Left renal cortex interstitium (tissue), 4 donors: ENCODE results near the gene MDN1. TPM values are rescaled to one million over a fixed set of nuclear protein-coding genes. Genes with fewer than 3 reads are reported as not detected.

Experiments used
- DNase-seq, 4 donors: peaks; one replicate each; pipeline ENCODE4 v3.0.0-alpha.2; 2013; ENCODE audit warnings: low read depth in 4 of 4, low spot score in 2 of 4, missing footprints in 1 of 4
- polyA plus RNA-seq, 4 donors: library from polyadenylated mRNA; unstranded; fragments of 120-200 nt; gene quantifications; one replicate each; pipeline ENCODE4 v1.2.1, GENCODE V29; 2013; ENCODE audit not compliant: insufficient read length in 4 of 4

MDN1 gene
- polyA plus RNA-seq, 4 donors = 29.8 to 49.8 (median 38.9) TPM

- DNase-seq = no peak
These were observed 207.9 kb downstream of the MDN1 start for GRCh38 chr6:89611666-89612065.

GRCh38 chr6:89610149-89610642 lies 209.4 kb downstream of the MDN1 start:
- DNase-seq = no peak

GRCh38 chr6:89605861-89606260 lies 213.7 kb downstream of the MDN1 start:
- DNase-seq = no peak

GRCh38 chr6:89604653-89605052 lies 214.9 kb downstream of the MDN1 start:
- no peak for DNase-seq

GRCh38 chr6:89602166-89602565 lies 217.4 kb downstream of the MDN1 start:
- peak in 2 of 4 donors; percentile 33 to 76 for DNase-seq

GRCh38 chr6:89599727-89600126 lies 219.9 kb downstream of the MDN1 start:
- no peak for DNase-seq

- no peak for DNase-seq
These were observed 221.6 kb downstream of the MDN1 start for GRCh38 chr6:89597988-89598387.

- no peak for DNase-seq
These were observed 222.2 kb downstream of the MDN1 start for GRCh38 chr6:89597372-89597771.

GRCh38 chr6:89596484-89596883 lies 223.1 kb downstream of the MDN1 start:
- DNase-seq = no peak

GRCh38 chr6:89596056-89596455 lies 223.5 kb downstream of the MDN1 start:
- DNase-seq = no peak

Other genes with a start within 250 kb of the MDN1 start
- 10 to 100 TPM; 36.5 to 58.9 (median 45.9) TPM for gene LYRM2, start 181.0 kb downstream of the MDN1 start, polyA plus RNA-seq
- gene CASP8AP2, start 10.1 kb upstream of the MDN1 start, polyA plus RNA-seq = 10 to 100 TPM; 22.2 to 29.0 (median 25.4) TPM
- under 1 TPM in 1 of 4 donors, not detected in 3; 0.11 TPM for gene GJA10, start 74.7 kb upstream of the MDN1 start, polyA plus RNA-seq